Endometrial microvascular endothelial cells (primary cell): ENCODE results near the gene FAM110D. TPM values are rescaled to one million over a fixed set of nuclear protein-coding genes. Genes with fewer than 3 reads are reported as not detected.

ENCODE experiments used
- in situ Hi-C: cut with HindIII; loops from 2 replicates; pipeline ENCODE4 v1.10.0; 2017; ENCODE audit warnings: low sequenced_read_pairs, low pct_unique_long_range_greater_than_20kb; ENCODE audit errors: inconsistent ontology term
- total RNA-seq: library from RNA; depleted of rRNA; stranded (reverse); fragments of >200 nt; gene quantifications from one replicate; pipeline ENCODE4 v1.2.3, GENCODE V29; 2015; ENCODE audit errors: inconsistent ontology term

Gene FAM110D
- total RNA-seq, 1 donor from 2014 or later: 1.1 TPM

GRCh38 chr1:26180010-26180506, 21.2 kb downstream of the FAM110D start:
- in situ Hi-C loops: no loop called here

- in situ Hi-C loops: no loop called here
Measured at GRCh38 chr1:26181586-26182382, 22.9 kb downstream of the FAM110D start.

GRCh38 chr1:26182383-26182696, 23.5 kb downstream of the FAM110D start:
- in situ Hi-C loops: no loop called here

- in situ Hi-C loops: no loop called here
Measured at GRCh38 chr1:26184086-26184485, 25.2 kb downstream of the FAM110D start.

- in situ Hi-C loops: no loop called here
Measured at GRCh38 chr1:26184883-26185282, 26.0 kb downstream of the FAM110D start.

- in situ Hi-C loops: no loop called here
Measured at GRCh38 chr1:26187882-26188281, 29.0 kb downstream of the FAM110D start.

GRCh38 chr1:26188477-26188876, 29.6 kb downstream of the FAM110D start:
- in situ Hi-C loops: no loop called here

GRCh38 chr1:26189331-26189730, 30.5 kb downstream of the FAM110D start:
- in situ Hi-C loops: no loop called here

- in situ Hi-C loops: no loop called here
Measured at GRCh38 chr1:26189751-26190275, 30.9 kb downstream of the FAM110D start.

GRCh38 chr1:26190373-26190987, 31.6 kb downstream of the FAM110D start, which contains the start of gene CATSPER4:
Gene CATSPER4, plus strand, starts transcription at chr1:26190602. Its CDS starts 26 bp downstream, at chr1:26190628.
- in situ Hi-C loops: no loop called here

GRCh38 chr1:26191739-26192138, 32.9 kb downstream of the FAM110D start:
- in situ Hi-C loops: no loop called here

- in situ Hi-C loops: no loop called here
Measured at GRCh38 chr1:26195805-26196204, 36.9 kb downstream of the FAM110D start.

- in situ Hi-C loops: no loop called here
Measured at GRCh38 chr1:26197301-26197700, 38.4 kb downstream of the FAM110D start.

GRCh38 chr1:26197813-26198212, 38.9 kb downstream of the FAM110D start:
- in situ Hi-C loops: no loop called here

- in situ Hi-C loops: no loop called here
Measured at GRCh38 chr1:26200413-26200812, 41.5 kb downstream of the FAM110D start.

GRCh38 chr1:26203642-26204318, 44.9 kb downstream of the FAM110D start:
- in situ Hi-C loops: no loop called here

GRCh38 chr1:26210147-26210870, 51.4 kb downstream of the FAM110D start:
- in situ Hi-C loops: no loop called here

GRCh38 chr1:26212726-26213125, 53.8 kb downstream of the FAM110D start:
- in situ Hi-C loops: no loop called here

GRCh38 chr1:26213335-26213905, 54.5 kb downstream of the FAM110D start:
- in situ Hi-C loops: no loop called here
